ENCODE data around the gene BACE1-AS. TPM values are rescaled to one million over a fixed set of nuclear protein-coding genes. Genes with fewer than 3 reads are reported as not detected.
A peak's percentile ranks its signal among the peaks of the same experiment; 100 is the strongest.

Gene BACE1-AS
- total and polyA plus RNA-seq, 3 experiments from 2014 or later = 1.3 to 4.5 (median 3.8) TPM

GRCh38 chr11:117279711-117280376, 11.3 kb upstream of the BACE1-AS start:
- peak overlapping the region; percentile 73 to 98 (median 92) for H3K27ac Mint-ChIP-seq
- ChIA-PET POLR2A (no interaction called here), CTCF (interaction anchor here (1.0 to 1.1 kb wide), 2 partner anchors 16 to 49 kb away, joined by 3 read pairs; no protein-coding TSS in a partner anchor)
- peaks cover 52 to 71% (median 70%) of the 10 kb centered on the region in 3 donors for H3K4me1 Mint-ChIP-seq
- H3K9me3 Mint-ChIP-seq = no peaks in the 10 kb centered on the region
- H3K27me3 Mint-ChIP-seq = no peaks in the 10 kb centered on the region
- H3K36me3 Mint-ChIP-seq = peaks cover 4 to 48% (median 21%) of the 10 kb centered on the region in 3 donors
- peaks cover 13% of the 10 kb centered on the region for H3K36me3 ChIP-seq (ENCODE audit: insufficient read depth, low read length)
- H3K4me1 ChIP-seq (ENCODE audit: insufficient read depth, low read length) = no peaks in the 10 kb centered on the region
- H3K4me3 ChIP-seq (ENCODE audit: low read length) = no peak overlapping the region
- peak in 1 of 5 donors; percentile 29 for DNase-seq
- no peaks in the 10 kb centered on the region for H3K27me3 ChIP-seq (ENCODE audit: insufficient read depth, low read length, poor library complexity, severe bottlenecking)
- H3K27ac ChIP-seq (ENCODE audit: low read depth, low read length) = no peak overlapping the region
- H3K9me3 ChIP-seq (ENCODE audit: low read length) = no peaks in the 10 kb centered on the region
- H3K4me3 Mint-ChIP-seq = peak overlapping the region; percentile 74 to 87 (median 80)

- Mint-ChIP-seq H3K4me1 (peaks cover 42 to 62% (median 61%) of the 10 kb centered on the region in 3 donors), H3K27me3 (no peaks in the 10 kb centered on the region), H3K4me3 (peak overlapping the region; percentile 74 to 87 (median 80)), H3K36me3 (peaks cover 4 to 57% (median 27%) of the 10 kb centered on the region in 3 donors), H3K27ac (peak overlapping the region in 7 of 8 donors; percentile 36 to 98 (median 84)), H3K9me3 (no peaks in the 10 kb centered on the region)
- Histone ChIP-seq H3K27me3 (ENCODE audit: insufficient read depth, low read length, poor library complexity, severe bottlenecking) (no peaks in the 10 kb centered on the region), H3K27ac (ENCODE audit: low read depth, low read length) (no peak overlapping the region), H3K9me3 (ENCODE audit: low read length) (no peaks in the 10 kb centered on the region), H3K4me3 (ENCODE audit: low read length) (no peak overlapping the region), H3K4me1 (ENCODE audit: insufficient read depth, low read length) (no peaks in the 10 kb centered on the region), H3K36me3 (ENCODE audit: insufficient read depth, low read length) (peaks cover 13% of the 10 kb centered on the region)
- DNase-seq = no peak
- CTCF ChIA-PET = no interaction called here
- POLR2A ChIA-PET = no interaction called here
Measured at GRCh38 chr11:117281159-117281558, 10.0 kb upstream of the BACE1-AS start.

GRCh38 chr11:117281869-117282268, 9.3 kb upstream of the BACE1-AS start:
- Histone ChIP-seq H3K27me3 (ENCODE audit: insufficient read depth, low read length, poor library complexity, severe bottlenecking) (no peaks in the 10 kb centered on the region), H3K4me1 (ENCODE audit: insufficient read depth, low read length) (no peaks in the 10 kb centered on the region), H3K9me3 (ENCODE audit: low read length) (no peaks in the 10 kb centered on the region), H3K4me3 (ENCODE audit: low read length) (no peak overlapping the region), H3K27ac (ENCODE audit: low read depth, low read length) (no peak overlapping the region), H3K36me3 (ENCODE audit: insufficient read depth, low read length) (peaks cover 13% of the 10 kb centered on the region)
- ChIA-PET POLR2A (no interaction called here), CTCF (no interaction called here)
- no peaks in the 10 kb centered on the region for H3K27me3 Mint-ChIP-seq
- H3K4me3 Mint-ChIP-seq = peak overlapping the region in 6 of 7 donors; percentile 49 to 84 (median 78)
- peaks cover 4 to 64% (median 34%) of the 10 kb centered on the region in 3 donors for H3K36me3 Mint-ChIP-seq
- H3K9me3 Mint-ChIP-seq = no peaks in the 10 kb centered on the region
- H3K27ac Mint-ChIP-seq = peak overlapping the region in 6 of 8 donors; percentile 20 to 84 (median 72)
- no peak for DNase-seq
- peaks cover 49 to 69% (median 68%) of the 10 kb centered on the region in 3 donors for H3K4me1 Mint-ChIP-seq

GRCh38 chr11:117282956-117283355, 8.2 kb upstream of the BACE1-AS start:
- DNase-seq = no peak
- no peak overlapping the region for H3K4me3 ChIP-seq (ENCODE audit: low read length)
- H3K4me1 Mint-ChIP-seq = peaks cover 57 to 80% (median 76%) of the 10 kb centered on the region in 3 donors
- H3K9me3 ChIP-seq (ENCODE audit: low read length) = no peaks in the 10 kb centered on the region
- ChIA-PET CTCF (interaction anchor here (1.3 kb wide), 1 partner anchor 53 kb away, joined by 3 read pairs; no protein-coding TSS in a partner anchor), POLR2A (no interaction called here)
- H3K27ac ChIP-seq (ENCODE audit: low read depth, low read length) = no peak overlapping the region
- H3K36me3 Mint-ChIP-seq = peaks cover 4 to 73% (median 38%) of the 10 kb centered on the region in 3 donors
- H3K36me3 ChIP-seq (ENCODE audit: insufficient read depth, low read length) = peaks cover 13% of the 10 kb centered on the region
- H3K27ac Mint-ChIP-seq = peak overlapping the region in 5 of 8 donors; percentile 27 to 89 (median 63)
- no peaks in the 10 kb centered on the region for H3K27me3 Mint-ChIP-seq
- peak overlapping the region in 1 of 7 donors; percentile 59 for H3K4me3 Mint-ChIP-seq
- H3K4me1 ChIP-seq (ENCODE audit: insufficient read depth, low read length) = no peaks in the 10 kb centered on the region
- no peaks in the 10 kb centered on the region for H3K27me3 ChIP-seq (ENCODE audit: insufficient read depth, low read length, poor library complexity, severe bottlenecking)
- no peaks in the 10 kb centered on the region for H3K9me3 Mint-ChIP-seq

- H3K36me3 Mint-ChIP-seq = peaks cover 4 to 81% (median 41%) of the 10 kb centered on the region in 3 donors
- Histone ChIP-seq H3K9me3 (ENCODE audit: low read length) (no peaks in the 10 kb centered on the region), H3K36me3 (ENCODE audit: insufficient read depth, low read length) (peaks cover 13% of the 10 kb centered on the region), H3K27me3 (ENCODE audit: insufficient read depth, low read length, poor library complexity, severe bottlenecking) (no peaks in the 10 kb centered on the region), H3K27ac (ENCODE audit: low read depth, low read length) (no peak overlapping the region), H3K4me3 (ENCODE audit: low read length) (no peak overlapping the region), H3K4me1 (ENCODE audit: insufficient read depth, low read length) (no peaks in the 10 kb centered on the region)
- DNase-seq = no peak
- POLR2A ChIA-PET = no interaction called here
- H3K4me3 Mint-ChIP-seq = no peak overlapping the region
- H3K27me3 Mint-ChIP-seq = no peaks in the 10 kb centered on the region
- H3K27ac Mint-ChIP-seq = peak overlapping the region in 5 of 8 donors; percentile 17 to 54 (median 33)
- H3K9me3 Mint-ChIP-seq = no peaks in the 10 kb centered on the region
- peaks cover 60 to 79% (median 78%) of the 10 kb centered on the region in 3 donors for H3K4me1 Mint-ChIP-seq
- CTCF ChIA-PET = no interaction called here
Measured at GRCh38 chr11:117284053-117284452, 7.1 kb upstream of the BACE1-AS start.

- no peak overlapping the region for H3K4me3 ChIP-seq (ENCODE audit: low read length)
- H3K4me1 ChIP-seq (ENCODE audit: insufficient read depth, low read length) = no peaks in the 10 kb centered on the region
- Mint-ChIP-seq H3K27me3 (no peaks in the 10 kb centered on the region), H3K36me3 (peaks cover 3 to 86% (median 43%) of the 10 kb centered on the region in 3 donors), H3K27ac (peak overlapping the region in 7 of 8 donors; percentile 1 to 81 (median 67)), H3K4me3 (peak overlapping the region in 1 of 7 donors; percentile 2), H3K9me3 (no peaks in the 10 kb centered on the region), H3K4me1 (peaks cover 43 to 54% (median 53%) of the 10 kb centered on the region in 3 donors)
- peaks cover 13% of the 10 kb centered on the region for H3K36me3 ChIP-seq (ENCODE audit: insufficient read depth, low read length)
- no peak for DNase-seq
- ChIA-PET POLR2A (no interaction called here), CTCF (interaction anchor here (1.4 kb wide), 1 partner anchor 54 kb away, joined by 3 read pairs; the partner anchor contains the start of genes PCSK7 and RNF214)
- H3K9me3 ChIP-seq (ENCODE audit: low read length) = no peaks in the 10 kb centered on the region
- H3K27me3 ChIP-seq (ENCODE audit: insufficient read depth, low read length, poor library complexity, severe bottlenecking) = no peaks in the 10 kb centered on the region
- H3K27ac ChIP-seq (ENCODE audit: low read depth, low read length) = no peak overlapping the region
Measured at GRCh38 chr11:117286588-117286987, 4.6 kb upstream of the BACE1-AS start.

- Histone ChIP-seq H3K36me3 (ENCODE audit: insufficient read depth, low read length) (peaks cover 12% of the 10 kb centered on the region), H3K27me3 (ENCODE audit: insufficient read depth, low read length, poor library complexity, severe bottlenecking) (no peaks in the 10 kb centered on the region), H3K9me3 (ENCODE audit: low read length) (no peaks in the 10 kb centered on the region), H3K4me3 (ENCODE audit: low read length) (no peak overlapping the region), H3K27ac (ENCODE audit: low read depth, low read length) (no peak overlapping the region), H3K4me1 (ENCODE audit: insufficient read depth, low read length) (no peaks in the 10 kb centered on the region)
- ChIA-PET CTCF (interaction anchor here (1.3 kb wide), 1 partner anchor 61 kb away, joined by 3 read pairs; no protein-coding TSS in a partner anchor), POLR2A (no interaction called here)
- DNase-seq = no peak
- Mint-ChIP-seq H3K27ac (peak overlapping the region in 6 of 8 donors; percentile 47 to 83 (median 68)), H3K27me3 (no peaks in the 10 kb centered on the region), H3K36me3 (peaks cover 0 to 77% (median 34%) of the 10 kb centered on the region in 3 donors), H3K9me3 (no peaks in the 10 kb centered on the region), H3K4me3 (peak overlapping the region in 1 of 7 donors; percentile 34), H3K4me1 (peaks cover 33 to 43% (median 42%) of the 10 kb centered on the region in 3 donors)
Measured at GRCh38 chr11:117287668-117288067, 3.5 kb upstream of the BACE1-AS start.

- Histone ChIP-seq H3K27me3 (ENCODE audit: insufficient read depth, low read length, poor library complexity, severe bottlenecking) (no peaks in the 10 kb centered on the region), H3K36me3 (ENCODE audit: insufficient read depth, low read length) (no peaks in the 10 kb centered on the region), H3K4me3 (ENCODE audit: low read length) (no peak overlapping the region), H3K9me3 (ENCODE audit: low read length) (no peaks in the 10 kb centered on the region), H3K4me1 (ENCODE audit: insufficient read depth, low read length) (no peaks in the 10 kb centered on the region), H3K27ac (ENCODE audit: low read depth, low read length) (no peak overlapping the region)
- CTCF ChIA-PET = no interaction called here
- DNase-seq = no peak
- H3K36me3 Mint-ChIP-seq = peaks cover 0 to 65% (median 28%) of the 10 kb centered on the region in 3 donors
- POLR2A ChIA-PET = no interaction called here
- no peaks in the 10 kb centered on the region for H3K9me3 Mint-ChIP-seq
- H3K4me3 Mint-ChIP-seq = no peak overlapping the region
- H3K4me1 Mint-ChIP-seq = peaks cover 30 to 33% (median 32%) of the 10 kb centered on the region in 3 donors
- no peaks in the 10 kb centered on the region for H3K27me3 Mint-ChIP-seq
- H3K27ac Mint-ChIP-seq = peak overlapping the region in 3 of 8 donors; percentile 29 to 67 (median 55)
Measured at GRCh38 chr11:117289795-117290194, 1.4 kb upstream of the BACE1-AS start.
